GM18499 (cell line): ENCODE measurements around the gene TNKS2.
"Not testable (repeated sequence)": the region's sequence is repeated elsewhere in the genome, so short reads cannot be mapped to it uniquely, and the experiment has no call there.

ENCODE experiments used
- ATAC-seq: cut with Tn5 transposase; IDR thresholded peaks from one replicate; pipeline ENCODE4 v1.9.1; 2021; ENCODE audit warnings: moderate number of reproducible peaks; ENCODE audit not compliant: insufficient read depth, unreplicated experiment

The TNKS2 gene

GRCh38 chr10:91797874-91798648 is at the start of gene TNKS2:
Gene TNKS2, plus strand, starts transcription at chr10:91798426. Its CDS starts 265 bp downstream, at chr10:91798691.
- peak; percentile 43 for ATAC-seq

DNA sequence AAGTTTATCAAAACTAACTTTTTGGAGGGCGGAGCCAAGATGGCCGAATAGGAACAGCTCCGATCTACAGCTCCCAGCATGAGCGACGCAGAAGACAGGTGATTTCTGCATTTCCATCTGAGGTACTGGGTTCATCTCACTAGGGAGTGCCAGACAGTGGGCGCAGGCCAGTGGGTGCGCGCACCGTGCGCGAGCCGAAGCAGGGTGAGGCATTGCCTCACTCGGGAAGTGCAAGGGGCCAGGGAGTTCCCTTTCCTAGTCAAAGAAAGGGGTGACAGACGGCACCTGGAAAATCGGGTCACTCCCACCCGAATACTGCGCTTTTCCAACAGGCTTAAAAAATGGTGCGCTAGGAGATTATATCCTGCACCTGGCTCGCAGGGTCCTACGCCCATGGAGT is 48.6 kb upstream of the TNKS2 start:
- not testable (repeated sequence) for ATAC-seq

DNA sequence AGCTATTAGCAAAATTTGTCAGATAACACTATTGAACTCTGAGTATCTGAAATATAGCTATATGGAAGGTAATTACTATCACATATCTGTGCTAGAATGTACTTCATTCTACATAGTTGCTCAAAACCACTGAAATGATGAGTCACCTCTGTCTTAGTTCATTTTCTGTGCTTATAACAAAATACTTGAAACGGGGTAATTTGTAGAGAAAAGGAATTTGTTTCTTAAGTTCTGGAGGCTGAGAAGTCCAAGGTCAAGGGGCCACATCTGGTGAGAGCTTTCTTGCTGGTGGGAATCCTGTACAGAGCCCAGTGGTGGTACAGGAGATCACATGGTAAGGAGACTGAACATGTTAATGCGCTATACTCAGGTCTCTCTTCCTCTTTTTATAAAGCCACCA is 41.9 kb upstream of the TNKS2 start:
- ATAC-seq: no peak

- ATAC-seq: no peak
Observed at GRCh38 chr10:91758303-91759146, 39.7 kb upstream of the TNKS2 start.

DNA sequence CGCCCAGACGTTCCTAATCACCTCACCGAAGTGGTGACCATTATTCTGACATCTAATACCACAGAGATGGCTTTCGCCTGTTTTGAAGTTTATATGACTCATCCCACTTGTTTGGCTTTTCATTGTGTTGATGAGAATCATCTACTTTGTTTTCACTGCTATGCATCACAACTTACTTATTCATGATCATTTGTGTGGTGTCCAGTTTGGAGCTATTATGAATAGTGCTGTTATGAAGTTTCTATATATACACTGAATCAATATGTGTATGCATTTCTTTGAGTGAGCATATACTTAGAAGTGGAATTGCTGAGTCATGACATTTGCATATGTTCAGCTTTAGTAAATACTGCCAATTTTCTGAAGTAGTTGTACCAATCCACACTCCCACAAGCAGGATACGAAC is 38.6 kb upstream of the TNKS2 start:
- ATAC-seq: no peak

DNA sequence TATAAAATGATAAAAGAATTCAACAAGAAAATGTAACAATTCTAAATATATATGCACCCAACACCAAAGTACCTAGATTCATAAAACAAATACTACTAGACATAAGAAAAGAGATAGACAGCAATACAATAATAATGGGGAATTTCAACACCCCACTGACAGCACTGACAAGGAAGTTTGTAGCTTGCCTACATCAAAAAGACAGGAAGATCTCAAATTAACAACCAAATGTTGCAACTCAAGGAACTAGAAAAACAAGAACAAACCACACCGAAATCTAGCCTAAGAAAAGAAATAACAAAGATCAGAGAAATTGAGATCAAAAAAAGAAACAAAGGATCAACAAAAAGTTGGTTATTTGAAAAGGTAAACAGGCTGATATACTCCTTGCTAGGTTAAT is 36.5 kb upstream of the TNKS2 start:
- no peak for ATAC-seq

GRCh38 chr10:91762878-91763277 is 35.3 kb upstream of the TNKS2 start:
- no peak for ATAC-seq

- no peak for ATAC-seq
Observed at GRCh38 chr10:91766676-91767075, 31.6 kb upstream of the TNKS2 start.

GRCh38 chr10:91768123-91768522 is 30.1 kb upstream of the TNKS2 start:
- no peak for ATAC-seq

DNA sequence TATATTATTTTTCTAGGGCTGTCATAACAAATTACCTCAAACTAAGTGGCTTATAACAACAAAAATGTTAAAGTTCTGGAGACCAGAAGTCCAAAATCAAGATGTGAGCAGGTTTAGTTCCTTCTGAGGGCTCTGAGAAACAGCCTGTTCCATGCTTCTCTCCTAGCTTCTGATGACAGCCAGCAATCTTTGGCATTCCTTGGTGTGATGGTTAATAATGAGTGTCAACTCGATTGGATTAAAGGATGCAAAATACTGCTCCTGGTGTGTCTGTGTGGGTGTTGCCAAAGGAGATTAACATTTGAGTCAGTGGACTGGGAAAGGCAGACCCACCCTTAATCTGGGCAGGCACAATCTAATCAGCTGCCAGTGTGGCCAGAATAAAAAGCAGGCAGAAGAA is 26.3 kb upstream of the TNKS2 start:
- ATAC-seq: no peak

- no peak for ATAC-seq
Observed at GRCh38 chr10:91772461-91772860, 25.8 kb upstream of the TNKS2 start.

DNA sequence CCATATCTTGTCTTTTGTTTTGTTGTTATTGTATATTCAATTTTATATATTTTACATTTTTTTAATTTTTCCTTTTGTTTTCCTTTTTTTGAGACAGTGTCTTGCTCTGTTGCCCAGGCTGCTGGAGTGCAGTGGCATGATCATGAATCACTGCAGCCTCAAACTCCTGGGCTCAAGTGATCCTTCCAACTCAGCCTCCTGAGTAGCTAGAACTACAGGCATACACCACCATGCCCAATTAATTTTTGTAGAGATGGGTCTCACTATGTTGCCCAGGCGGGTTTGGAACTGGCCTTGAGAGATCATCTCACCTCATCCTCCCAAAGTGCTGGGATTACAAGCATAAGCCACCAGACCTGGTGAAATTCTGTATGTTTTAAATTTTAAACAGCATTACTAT is 25.4 kb upstream of the TNKS2 start:
- no peak for ATAC-seq

- ATAC-seq: no peak
Observed at GRCh38 chr10:91774571-91774970, 23.7 kb upstream of the TNKS2 start.

DNA sequence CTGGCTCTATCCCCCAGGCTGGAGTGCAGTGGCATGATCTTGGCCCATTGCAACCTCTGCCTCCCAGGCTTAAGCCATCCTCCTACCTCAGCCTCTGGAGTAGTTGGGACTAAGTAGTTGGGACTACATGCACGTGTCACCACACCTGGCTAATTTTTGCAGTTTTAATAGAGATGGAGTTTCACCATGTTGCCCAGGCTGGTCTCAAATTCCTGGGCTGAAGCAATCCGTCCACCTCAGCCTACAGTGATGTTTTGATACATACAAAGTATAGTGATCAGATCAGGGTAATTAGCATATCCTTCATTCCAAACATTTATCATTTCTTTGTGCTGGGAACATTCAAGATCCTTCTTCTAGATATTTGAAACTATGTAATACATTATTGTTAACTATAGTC is 22.5 kb upstream of the TNKS2 start:
- no peak for ATAC-seq

DNA sequence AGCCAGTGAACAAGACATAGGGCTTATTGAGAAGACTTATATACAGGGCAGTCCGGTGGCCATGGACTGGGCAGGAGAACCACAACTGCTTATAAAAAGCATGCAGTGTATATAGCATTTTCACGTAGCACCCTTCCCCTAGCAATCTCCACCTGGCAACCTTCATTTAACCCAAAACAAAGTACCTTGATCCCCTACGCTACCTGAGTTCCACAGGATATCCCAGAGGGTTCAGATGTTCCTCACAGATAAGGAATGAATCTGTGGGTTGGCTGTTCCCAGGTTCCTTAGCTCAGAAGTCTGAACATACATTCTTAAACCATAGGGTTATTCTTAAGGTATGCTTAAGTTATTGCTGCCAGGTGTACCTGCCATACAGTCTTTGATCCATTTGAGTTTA is 22.0 kb upstream of the TNKS2 start:
- no peak for ATAC-seq

DNA sequence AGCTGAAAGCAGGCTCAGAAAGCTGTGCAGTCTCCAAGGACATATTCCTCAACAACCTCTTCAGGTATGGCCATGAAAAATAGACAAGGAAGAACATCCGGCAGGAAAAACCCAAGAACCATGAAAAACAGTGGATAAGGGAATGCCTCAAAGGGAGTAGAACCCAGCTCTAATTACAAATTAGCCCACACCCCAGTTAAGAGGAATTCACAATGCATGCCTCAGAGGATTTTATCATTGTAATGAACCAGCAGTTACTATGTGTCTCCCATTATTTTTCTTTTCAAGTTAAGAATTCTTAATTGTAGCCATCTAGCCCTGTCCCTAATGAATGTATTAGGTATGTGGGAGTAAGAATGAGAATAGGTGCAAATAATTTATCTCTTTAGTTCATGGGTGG is 19.7 kb upstream of the TNKS2 start:
- no peak for ATAC-seq

GRCh38 chr10:91779011-91779605 is 19.1 kb upstream of the TNKS2 start:
- ATAC-seq: no peak

DNA sequence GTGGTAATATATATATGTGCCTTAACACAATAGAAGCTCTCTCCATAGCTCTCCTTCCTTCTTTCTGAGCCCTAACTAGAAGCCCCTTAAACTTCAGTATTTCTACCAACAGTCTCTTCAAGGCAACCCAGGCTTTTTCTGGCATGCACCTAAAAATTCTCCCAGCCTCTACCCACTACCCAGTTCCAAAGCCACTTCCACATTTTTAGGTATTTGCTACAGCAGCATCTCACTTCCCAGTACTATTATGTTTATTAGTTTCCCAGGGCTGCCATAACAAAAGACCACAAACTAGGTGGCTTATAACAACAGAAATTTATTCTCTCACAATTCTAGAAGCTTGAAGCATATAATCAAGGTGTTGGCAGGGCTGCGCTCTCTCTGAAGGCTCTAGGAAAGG is 15.7 kb upstream of the TNKS2 start:
- ATAC-seq: no peak

GRCh38 chr10:91785830-91786229 is 12.4 kb upstream of the TNKS2 start:
- no peak for ATAC-seq

DNA sequence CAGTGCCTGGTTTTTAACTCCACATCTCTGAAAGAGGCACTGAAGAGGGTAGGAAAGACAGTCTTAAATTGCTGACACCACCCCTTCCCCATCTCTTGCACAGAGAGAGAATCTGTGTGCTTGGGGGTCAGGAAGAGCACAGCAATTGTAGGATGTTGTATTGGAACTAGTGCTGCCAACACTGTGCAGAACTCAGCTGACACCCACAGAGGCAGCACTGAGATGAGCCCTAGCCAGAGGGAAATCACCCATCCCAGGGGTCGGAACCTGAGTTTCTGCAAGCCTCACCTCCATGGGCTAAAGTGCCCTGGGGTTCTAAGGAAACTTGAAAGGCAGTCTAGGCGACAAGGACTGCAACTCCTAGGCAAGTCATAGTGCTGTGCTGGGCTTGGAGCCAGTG is 11.0 kb upstream of the TNKS2 start:
- ATAC-seq: no peak

GRCh38 chr10:91787810-91788209 is 10.4 kb upstream of the TNKS2 start:
- no peak for ATAC-seq
